ENCODE measurements around the gene TRIM7. TPM values are rescaled to one million over a fixed set of nuclear protein-coding genes. Genes with fewer than 3 reads are reported as not detected.
A peak's percentile ranks its signal among the peaks of the same experiment; 100 is the strongest.
"Not testable (repeated sequence)": the region's sequence is repeated elsewhere in the genome, so short reads cannot be mapped to it uniquely, and the experiment has no call there.

The TRIM7 gene
- total RNA-seq, 1 donor from 2014 or later: not detected

DNA sequence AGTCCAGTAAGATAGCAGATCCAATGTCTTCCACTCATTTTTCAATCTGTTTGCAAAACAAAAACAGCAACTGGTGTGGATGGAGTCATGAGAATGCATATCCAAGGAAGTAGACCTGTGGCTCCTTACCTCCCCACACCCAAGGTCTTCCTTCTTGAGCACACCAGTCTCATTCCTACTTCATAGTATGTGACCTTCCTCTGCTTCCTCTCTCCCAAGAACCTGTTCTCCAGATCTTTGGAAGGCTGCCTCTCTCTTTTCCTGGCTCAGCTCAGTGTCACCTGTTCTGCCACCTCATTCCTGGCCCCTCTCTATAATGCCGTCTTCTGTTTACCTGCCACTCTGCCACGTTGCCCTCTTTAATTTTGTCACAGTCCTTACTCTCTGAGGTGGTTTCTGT is 7.9 kb upstream of the TRIM7 start:
- no peak for DNase-seq (ENCODE audit: low spot score)
- Mint-ChIP-seq H3K4me3 (ENCODE audit: unreplicated experiment) (no peak overlapping the region), H3K4me1 (ENCODE audit: unreplicated experiment) (peaks cover 7% of the 10 kb centered on the region), H3K27me3 (ENCODE audit: unreplicated experiment) (peaks cover 9% of the 10 kb centered on the region), H3K27ac (ENCODE audit: unreplicated experiment) (no peak overlapping the region), H3K9me3 (ENCODE audit: unreplicated experiment) (no peaks in the 10 kb centered on the region), H3K36me3 (ENCODE audit: low read depth, unreplicated experiment) (peaks cover under 1% of the 10 kb centered on the region)
- no peak for TF ChIP-seq CTCF (IDR thresholded peaks at IDR 0.05; ENCODE audit: unreplicated experiment)

DNA sequence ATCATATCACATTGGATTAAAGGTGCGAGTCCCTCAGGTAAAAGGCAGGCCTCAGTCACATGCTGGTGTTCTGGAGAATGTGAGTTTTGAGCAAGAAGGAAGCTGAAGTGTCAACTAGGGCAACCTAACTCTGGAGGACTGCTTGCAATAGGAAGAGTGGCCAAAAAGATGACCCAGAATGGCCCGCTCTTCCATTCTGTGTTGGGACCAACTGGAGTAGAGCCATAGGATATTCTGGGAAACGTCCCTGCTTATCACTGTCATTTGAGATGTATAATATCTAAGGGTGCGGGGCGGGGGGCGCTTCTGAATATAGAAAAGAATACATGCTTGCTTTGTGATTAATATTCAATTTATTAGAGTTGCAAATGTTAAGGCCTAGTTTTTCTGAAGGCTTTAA is 7.1 kb upstream of the TRIM7 start:
- TF ChIP-seq CTCF (IDR thresholded peaks at IDR 0.05; ENCODE audit: unreplicated experiment): no peak
- no peak overlapping the region for H3K27ac Mint-ChIP-seq (ENCODE audit: unreplicated experiment)
- H3K9me3 Mint-ChIP-seq (ENCODE audit: unreplicated experiment): no peaks in the 10 kb centered on the region
- peaks cover 7% of the 10 kb centered on the region for H3K36me3 Mint-ChIP-seq (ENCODE audit: low read depth, unreplicated experiment)
- DNase-seq (ENCODE audit: low spot score): no peak
- H3K27me3 Mint-ChIP-seq (ENCODE audit: unreplicated experiment): peaks cover 13% of the 10 kb centered on the region
- H3K4me1 Mint-ChIP-seq (ENCODE audit: unreplicated experiment): peaks cover 7% of the 10 kb centered on the region
- H3K4me3 Mint-ChIP-seq (ENCODE audit: unreplicated experiment): no peak overlapping the region

- H3K4me3 Mint-ChIP-seq (ENCODE audit: unreplicated experiment): no peak overlapping the region
- no peak for DNase-seq (ENCODE audit: low spot score)
- H3K27ac Mint-ChIP-seq (ENCODE audit: unreplicated experiment): no peak overlapping the region
- no peaks in the 10 kb centered on the region for H3K9me3 Mint-ChIP-seq (ENCODE audit: unreplicated experiment)
- H3K36me3 Mint-ChIP-seq (ENCODE audit: low read depth, unreplicated experiment): peaks cover 15% of the 10 kb centered on the region
- TF ChIP-seq CTCF (IDR thresholded peaks at IDR 0.05; ENCODE audit: unreplicated experiment): no peak
- H3K27me3 Mint-ChIP-seq (ENCODE audit: unreplicated experiment): peaks cover 20% of the 10 kb centered on the region
- H3K4me1 Mint-ChIP-seq (ENCODE audit: unreplicated experiment): peaks cover 10% of the 10 kb centered on the region
These were observed 6.2 kb upstream of the TRIM7 start for GRCh38 chr5:181211208-181211607.

GRCh38 chr5:181210698-181211097 is 5.7 kb upstream of the TRIM7 start:
- H3K27ac Mint-ChIP-seq (ENCODE audit: unreplicated experiment); DNase-seq (ENCODE audit: low spot score); H3K4me3 Mint-ChIP-seq (ENCODE audit: unreplicated experiment); H3K9me3 Mint-ChIP-seq (ENCODE audit: unreplicated experiment): not testable (repeated sequence)
- Mint-ChIP-seq H3K36me3 (ENCODE audit: low read depth, unreplicated experiment) (peaks cover 19% of the 10 kb centered on the region), H3K27me3 (ENCODE audit: unreplicated experiment) (peaks cover 23% of the 10 kb centered on the region), H3K4me1 (ENCODE audit: unreplicated experiment) (peaks cover 15% of the 10 kb centered on the region)

DNA sequence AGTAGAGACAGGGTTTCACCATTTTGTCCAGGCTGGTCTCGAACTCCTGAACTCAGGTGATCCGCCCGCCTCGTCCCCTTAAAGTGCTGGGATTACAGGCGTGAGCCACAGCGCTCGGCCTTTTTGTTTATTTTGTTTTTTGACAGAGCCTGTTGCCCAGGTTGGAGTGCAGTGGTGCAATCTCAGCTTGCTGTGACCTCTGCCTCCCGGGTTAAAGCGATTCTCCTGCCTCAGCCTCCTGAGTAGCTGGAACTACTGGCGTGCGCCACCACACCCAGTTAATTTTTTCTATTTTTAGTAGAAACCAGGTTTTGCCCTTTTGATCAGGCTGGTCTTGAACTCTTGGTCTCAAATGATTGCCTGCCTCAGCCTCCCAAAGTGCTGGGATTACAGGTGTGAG is 5.2 kb upstream of the TRIM7 start:
- H3K4me3 Mint-ChIP-seq (ENCODE audit: unreplicated experiment); H3K27ac Mint-ChIP-seq (ENCODE audit: unreplicated experiment); H3K9me3 Mint-ChIP-seq (ENCODE audit: unreplicated experiment); DNase-seq (ENCODE audit: low spot score): not testable (repeated sequence)
- Mint-ChIP-seq H3K4me1 (ENCODE audit: unreplicated experiment) (peaks cover 18% of the 10 kb centered on the region), H3K36me3 (ENCODE audit: low read depth, unreplicated experiment) (peaks cover 21% of the 10 kb centered on the region), H3K27me3 (ENCODE audit: unreplicated experiment) (peaks cover 27% of the 10 kb centered on the region)

DNA sequence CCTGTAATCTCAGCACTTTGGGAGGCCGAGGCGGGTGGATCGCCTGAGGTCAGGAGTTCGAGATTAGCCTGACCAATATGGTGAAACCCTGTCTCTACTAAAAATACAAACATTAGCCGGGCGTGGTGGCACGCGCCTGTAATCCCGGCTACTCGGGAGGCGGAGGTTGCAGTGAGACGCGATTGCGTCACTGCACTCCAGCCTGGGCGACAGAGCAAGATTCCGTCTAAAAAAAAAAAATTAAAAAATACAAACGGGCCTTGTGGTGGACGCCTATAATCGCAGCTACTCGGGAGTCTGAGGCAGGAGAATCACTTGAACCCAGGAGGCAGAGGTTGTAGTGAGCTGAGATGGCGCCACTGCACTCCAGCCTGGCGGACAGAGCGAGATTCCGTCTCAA is 4.0 kb upstream of the TRIM7 start:
- H3K27me3 Mint-ChIP-seq (ENCODE audit: unreplicated experiment): peaks cover 27% of the 10 kb centered on the region
- not testable (repeated sequence) for H3K9me3 Mint-ChIP-seq (ENCODE audit: unreplicated experiment)

GRCh38 chr5:181207960-181208253 is 2.9 kb upstream of the TRIM7 start:
- H3K36me3 Mint-ChIP-seq (ENCODE audit: low read depth, unreplicated experiment): peaks cover 21% of the 10 kb centered on the region
- H3K27me3 Mint-ChIP-seq (ENCODE audit: unreplicated experiment): peaks cover 34% of the 10 kb centered on the region
- peak overlapping the region; percentile 97 for H3K4me3 Mint-ChIP-seq (ENCODE audit: unreplicated experiment)
- no peak overlapping the region for H3K27ac Mint-ChIP-seq (ENCODE audit: unreplicated experiment)
- DNase-seq (ENCODE audit: low spot score): no peak
- no peak for TF ChIP-seq CTCF (IDR thresholded peaks at IDR 0.05; ENCODE audit: unreplicated experiment)
- H3K9me3 Mint-ChIP-seq (ENCODE audit: unreplicated experiment): no peaks in the 10 kb centered on the region
- H3K4me1 Mint-ChIP-seq (ENCODE audit: unreplicated experiment): peaks cover 18% of the 10 kb centered on the region

More for the DNA sequence above, 4.0 kb upstream of the TRIM7 start:
- not testable (repeated sequence) for DNase-seq (ENCODE audit: low spot score); H3K27ac Mint-ChIP-seq (ENCODE audit: unreplicated experiment); H3K4me3 Mint-ChIP-seq (ENCODE audit: unreplicated experiment)
- peaks cover 21% of the 10 kb centered on the region for H3K36me3 Mint-ChIP-seq (ENCODE audit: low read depth, unreplicated experiment)
- peaks cover 18% of the 10 kb centered on the region for H3K4me1 Mint-ChIP-seq (ENCODE audit: unreplicated experiment)

Measured in endothelial cell (in vitro differentiated cells).